Activated T-helper 1 cell treated with Interleukin-2 at 50 U/mL for 16 hours (primary cell): ENCODE data around the gene NECTIN1.

ENCODE experiments used
- DNase-seq: peaks from one replicate; pipeline ENCODE4 v3.0.0-alpha.2; 2020; ENCODE audit warnings: low read depth

Gene NECTIN1

DNA sequence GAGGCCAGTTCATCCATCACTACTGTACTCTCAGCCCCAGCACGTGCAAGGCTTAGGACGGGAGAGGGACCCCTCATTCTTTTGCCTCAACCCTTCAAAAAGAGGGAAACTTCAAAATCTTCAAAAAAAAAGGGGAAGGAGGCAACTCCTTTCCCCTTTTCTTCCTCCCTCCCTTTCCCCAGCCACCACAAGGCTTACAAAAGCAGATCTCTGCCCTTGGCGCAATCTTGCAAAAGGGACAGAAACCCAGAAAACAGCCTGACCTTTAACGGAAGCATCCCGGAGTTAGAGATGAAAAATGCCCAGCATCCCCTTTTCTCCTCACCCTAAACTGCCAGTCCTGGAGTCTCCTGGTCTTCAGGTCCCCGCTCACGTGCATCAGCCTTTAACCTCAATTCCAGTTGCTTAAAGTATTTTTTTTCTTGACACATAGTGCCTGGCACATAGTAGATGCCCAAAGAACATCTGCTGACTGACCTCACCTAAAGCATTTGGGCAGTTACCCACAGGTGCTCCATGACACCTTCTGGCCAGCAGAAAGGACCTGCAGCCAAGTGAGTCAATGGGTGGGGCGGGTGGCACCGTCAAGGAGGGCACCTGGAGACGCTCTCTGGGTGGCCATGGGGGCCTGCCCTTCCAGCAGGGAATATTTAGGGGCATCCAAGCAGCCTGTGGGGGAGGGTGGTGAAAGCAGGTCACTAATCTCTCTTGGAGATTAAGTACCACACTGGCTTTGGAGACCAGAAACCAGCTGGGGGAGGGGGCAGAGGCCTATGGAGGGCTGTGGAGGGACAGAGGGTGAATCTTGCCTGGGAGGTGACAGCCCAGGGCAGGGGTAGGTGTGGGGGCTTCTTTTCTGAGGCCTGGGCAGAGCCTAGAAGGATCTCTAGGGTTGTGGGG is 16.3 kb downstream of the NECTIN1 start:
- DNase-seq = no peak

- no peak for DNase-seq
These were observed 17.0 kb downstream of the NECTIN1 start for GRCh38 chr11:119712006-119712405.

- no peak for DNase-seq
These were observed 17.5 kb downstream of the NECTIN1 start for GRCh38 chr11:119711476-119711875.

DNA sequence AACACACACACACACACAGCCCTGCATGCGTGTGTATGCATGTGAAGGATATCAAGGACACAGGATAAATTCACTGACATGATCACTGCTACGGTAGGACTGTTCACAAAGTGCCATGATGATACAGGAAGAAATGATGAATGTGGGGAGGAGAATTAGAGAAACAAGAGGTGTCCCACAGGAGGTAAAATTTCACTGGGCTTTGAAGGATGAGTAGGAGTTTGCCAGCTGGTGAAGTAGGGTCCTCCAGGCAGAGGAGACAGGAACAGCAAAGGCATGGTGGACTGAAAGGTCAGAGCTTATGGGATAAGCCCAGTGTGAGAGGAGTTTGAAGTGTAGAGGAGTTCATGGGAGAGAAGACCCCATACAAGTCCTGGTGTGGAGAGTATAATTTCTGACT is 18.6 kb downstream of the NECTIN1 start:
- no peak for DNase-seq

DNA sequence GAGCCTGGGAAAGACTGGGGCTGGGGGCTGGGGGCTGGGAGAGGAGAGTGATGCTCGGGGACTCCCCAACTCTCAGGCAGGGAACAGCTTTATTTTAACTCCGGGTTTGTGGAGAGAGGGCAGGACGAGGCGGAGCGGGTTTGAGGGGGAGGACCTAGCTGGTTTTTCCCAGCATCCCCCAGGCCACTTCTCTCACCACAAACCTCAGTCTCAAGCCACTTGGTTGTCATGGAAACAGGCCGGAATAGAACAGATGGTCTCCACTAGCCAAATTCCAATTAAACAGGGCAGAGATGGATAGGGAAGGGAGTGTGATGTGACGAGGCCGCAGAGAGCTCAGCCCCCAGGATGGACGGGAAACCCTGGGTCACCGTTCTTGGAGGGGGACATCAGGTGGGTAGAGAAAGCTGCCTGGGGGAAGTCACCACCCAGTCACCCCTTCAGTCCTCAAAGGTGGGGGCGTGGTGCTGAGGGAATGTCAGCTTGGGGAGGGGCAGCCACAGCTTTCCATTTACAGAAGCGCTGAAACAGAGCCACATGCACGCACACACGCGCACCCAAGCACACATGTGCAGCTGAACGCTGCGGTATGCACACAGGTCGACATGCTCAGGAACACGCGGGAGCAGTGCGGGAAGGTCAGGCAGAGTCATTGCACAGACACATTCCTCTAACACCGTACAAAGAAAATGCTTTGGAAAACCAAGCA is 19.2 kb downstream of the NECTIN1 start:
- DNase-seq = no peak

DNA sequence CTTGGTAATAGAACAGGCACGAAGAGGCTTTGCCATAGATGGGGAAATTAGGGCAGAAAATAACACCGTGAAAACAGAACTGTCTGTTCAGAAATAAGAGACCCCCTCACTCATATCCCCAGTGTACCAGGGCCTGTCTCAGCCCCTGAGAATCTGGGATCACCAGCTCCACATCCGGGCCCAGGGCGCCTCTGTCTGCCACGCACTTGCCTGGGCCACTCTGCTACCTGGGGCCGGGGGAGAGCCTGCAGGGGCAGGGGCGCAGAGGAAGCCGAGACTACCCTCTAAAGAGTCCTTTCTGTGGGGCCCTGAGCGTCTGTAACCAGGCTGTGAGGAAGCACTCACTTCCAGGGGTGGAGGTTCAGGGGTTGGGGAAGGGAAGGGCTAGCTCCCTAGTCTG is 19.8 kb downstream of the NECTIN1 start:
- DNase-seq = no peak

- DNase-seq = no peak
These were observed 20.6 kb downstream of the NECTIN1 start for GRCh38 chr11:119708384-119708783.

DNA sequence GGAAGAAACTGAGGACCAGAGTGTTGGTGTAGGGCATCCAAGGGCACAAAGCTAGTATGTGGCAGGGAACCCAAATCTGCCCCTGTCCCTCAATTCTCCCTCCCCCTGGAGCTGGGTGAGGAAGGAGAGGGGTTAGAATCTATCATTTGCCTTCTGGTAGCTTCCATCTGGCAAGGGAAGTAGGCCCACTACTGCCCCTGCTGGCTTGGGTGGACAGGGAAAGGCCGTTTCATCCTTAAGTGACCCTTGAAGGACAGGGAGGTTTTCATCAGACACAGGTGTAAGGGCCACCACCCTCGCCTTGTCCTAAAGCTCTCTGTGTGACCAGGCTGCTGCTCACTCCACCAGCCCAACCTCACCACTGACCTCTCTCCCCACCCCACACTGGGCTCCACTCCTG is 22.1 kb downstream of the NECTIN1 start:
- DNase-seq = no peak

DNA sequence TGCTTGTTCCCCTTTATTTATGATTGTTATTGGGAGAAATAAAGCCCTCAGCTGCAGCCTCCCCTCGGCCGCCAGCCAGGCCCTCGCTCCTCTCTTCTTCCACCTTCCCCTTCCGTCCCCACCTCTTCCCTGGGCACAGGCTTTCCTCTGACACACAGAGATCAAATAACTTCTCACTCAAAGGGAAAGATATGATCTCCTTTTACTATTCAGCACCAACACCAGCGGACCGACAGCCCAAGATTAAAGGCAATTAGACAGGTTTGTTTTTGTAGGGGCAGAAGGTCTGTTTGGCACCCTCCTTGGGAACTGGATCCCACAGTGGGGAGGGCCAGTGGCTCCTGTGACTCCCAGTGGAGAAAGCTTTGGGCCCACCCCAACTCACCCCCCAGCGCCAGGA is 23.0 kb downstream of the NECTIN1 start:
- no peak for DNase-seq

DNA sequence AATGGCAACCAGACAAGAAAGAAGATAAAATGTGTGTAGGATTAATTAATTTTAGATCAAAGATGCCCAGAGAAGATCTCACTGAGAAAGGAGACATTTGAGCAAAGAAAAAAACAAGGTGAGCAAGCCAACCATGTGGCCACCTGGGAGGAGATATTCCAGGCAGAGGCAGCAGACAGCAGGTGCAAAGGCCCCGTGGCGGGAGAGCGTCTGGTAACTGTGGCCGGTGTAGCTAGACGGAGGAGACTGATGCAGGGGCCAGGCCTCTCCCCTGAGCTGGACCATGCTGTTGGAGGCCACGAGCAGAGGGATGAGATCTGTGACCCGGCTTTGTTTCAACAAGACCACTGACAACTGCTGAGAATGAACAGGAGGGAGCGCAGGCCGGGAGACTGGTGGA is 23.6 kb downstream of the NECTIN1 start:
- DNase-seq = no peak

- no peak for DNase-seq
These were observed 24.2 kb downstream of the NECTIN1 start for GRCh38 chr11:119704849-119705248.

DNA sequence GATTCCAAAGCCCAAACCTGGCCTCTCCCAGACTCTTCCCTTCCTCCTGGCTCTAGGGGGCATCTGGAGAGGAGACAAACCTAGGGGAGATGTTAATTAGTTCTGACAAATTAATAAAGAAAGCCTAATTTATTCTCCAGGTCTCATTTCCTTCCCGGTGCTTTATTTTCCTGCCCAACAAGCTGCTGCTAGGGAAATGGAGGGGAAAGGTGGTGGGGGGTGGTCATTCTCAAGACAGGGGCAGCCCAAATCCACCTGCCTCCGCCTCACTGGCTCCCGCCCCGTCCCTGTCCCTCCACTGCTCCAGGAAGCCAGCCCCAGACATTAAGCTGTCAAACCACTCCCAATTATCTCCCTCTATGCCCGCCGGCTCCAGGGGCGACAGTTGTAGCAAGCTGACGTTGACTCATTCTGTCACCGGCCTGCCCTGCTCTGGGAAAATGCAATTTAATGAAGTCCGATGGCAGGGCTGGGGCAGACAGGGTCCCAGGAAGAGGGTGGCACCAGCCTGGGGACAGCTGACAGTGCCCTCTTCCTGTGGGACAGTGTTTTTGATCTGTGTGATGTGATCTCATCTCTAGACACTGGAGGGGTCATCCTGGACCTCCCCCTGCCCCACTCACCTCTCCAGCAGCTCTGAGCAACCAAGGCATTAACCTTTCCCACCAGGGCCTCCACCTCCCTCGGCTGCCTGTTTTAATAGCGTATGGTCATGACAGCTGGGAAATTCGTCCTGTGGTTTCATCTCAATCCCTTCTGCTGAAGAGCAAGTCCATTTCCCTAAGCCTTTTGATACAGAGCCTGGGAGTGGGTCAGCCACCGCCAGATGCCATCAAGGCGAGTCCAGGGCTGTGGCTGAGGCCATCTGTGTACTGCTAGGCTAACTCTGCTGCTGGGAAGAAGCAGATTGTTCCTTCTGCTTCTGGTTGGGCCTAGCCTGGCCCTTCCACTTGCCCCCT is 27.1 kb downstream of the NECTIN1 start:
- DNase-seq = no peak

DNA sequence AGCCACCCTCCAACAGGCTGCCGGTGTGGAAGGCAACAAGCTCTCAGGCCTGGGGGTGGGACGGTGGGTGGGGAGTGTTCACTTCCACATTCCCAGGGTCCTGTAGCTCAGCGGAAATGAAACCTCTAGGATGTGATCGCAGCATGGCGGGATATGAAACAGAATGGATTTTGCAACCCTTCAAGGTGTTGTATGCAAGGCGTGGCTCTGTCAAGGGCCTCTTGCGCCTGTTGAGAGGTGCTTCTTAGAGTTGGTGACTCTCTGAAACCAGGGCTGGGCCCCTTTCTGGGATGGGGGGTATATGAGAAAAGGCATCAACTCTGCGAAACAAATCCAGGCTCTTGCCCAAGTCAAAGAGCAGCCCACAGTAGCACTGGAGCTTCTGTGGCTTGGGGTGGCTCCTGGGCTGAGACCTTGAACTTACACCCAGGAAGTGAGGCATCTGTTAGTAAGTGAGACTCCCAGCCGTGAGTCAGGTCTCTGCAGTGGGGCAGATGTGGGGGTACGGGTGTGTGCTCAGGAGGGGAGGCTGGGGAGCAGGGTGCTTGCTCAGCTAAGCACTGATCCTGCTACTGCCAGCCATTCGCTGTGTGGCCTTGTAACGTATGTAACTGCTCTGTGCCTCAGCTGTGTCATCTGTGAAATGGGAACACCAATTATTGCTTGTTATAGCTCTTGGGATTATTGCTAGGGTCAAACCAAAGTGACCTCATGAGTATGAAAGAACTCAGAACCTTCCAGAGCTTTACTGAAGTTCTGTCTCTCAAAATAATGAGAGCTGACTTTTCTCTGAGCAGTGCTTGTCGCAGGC is 28.3 kb downstream of the NECTIN1 start:
- no peak for DNase-seq

GRCh38 chr11:119700030-119700429 is 29.0 kb downstream of the NECTIN1 start:
- DNase-seq = no peak

DNA sequence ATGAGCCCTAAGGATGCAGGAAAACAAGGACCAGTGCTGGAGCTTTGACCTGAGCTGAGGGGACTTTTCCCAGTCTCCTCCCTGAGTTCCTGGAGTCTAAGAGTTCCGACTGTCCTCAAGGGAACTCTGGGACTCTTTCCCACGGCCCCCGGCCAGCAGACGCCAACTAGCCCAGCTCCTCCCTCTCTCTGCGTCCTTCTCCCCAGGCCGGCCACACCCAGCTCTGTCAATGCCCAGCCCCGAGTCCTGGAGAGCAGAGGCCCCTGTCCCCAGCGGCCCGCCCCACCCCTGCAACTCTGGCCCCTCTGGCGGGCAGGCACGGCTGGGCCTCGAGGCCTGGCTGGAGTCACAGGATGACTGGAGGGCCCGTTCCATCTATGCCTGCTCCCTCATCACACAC is 29.8 kb downstream of the NECTIN1 start:
- DNase-seq = no peak

- no peak for DNase-seq
These were observed 31.1 kb downstream of the NECTIN1 start for GRCh38 chr11:119697882-119698281.

- DNase-seq = no peak
These were observed 31.6 kb downstream of the NECTIN1 start for GRCh38 chr11:119697445-119697844.

- DNase-seq = no peak
These were observed 32.4 kb downstream of the NECTIN1 start for GRCh38 chr11:119696378-119697222.

- DNase-seq = no peak
These were observed 34.7 kb downstream of the NECTIN1 start for GRCh38 chr11:119694334-119694733.

- no peak for DNase-seq
These were observed 35.7 kb downstream of the NECTIN1 start for GRCh38 chr11:119693253-119693815.
